CD4-positive, alpha-beta T cell treated with Interleukin-6 at 100 ng/mL for 8 hours (primary cell): Measurements from ENCODE around the gene GPR180.

Source experiments
- DNase-seq: peaks from one replicate; pipeline ENCODE4 v3.0.0-alpha.2; 2020; ENCODE audit warnings: mixed read lengths, low spot score

Gene GPR180

GRCh38 chr13:94656176-94656575 lies 54.5 kb downstream of the GPR180 start:
- DNase-seq = no peak

DNA sequence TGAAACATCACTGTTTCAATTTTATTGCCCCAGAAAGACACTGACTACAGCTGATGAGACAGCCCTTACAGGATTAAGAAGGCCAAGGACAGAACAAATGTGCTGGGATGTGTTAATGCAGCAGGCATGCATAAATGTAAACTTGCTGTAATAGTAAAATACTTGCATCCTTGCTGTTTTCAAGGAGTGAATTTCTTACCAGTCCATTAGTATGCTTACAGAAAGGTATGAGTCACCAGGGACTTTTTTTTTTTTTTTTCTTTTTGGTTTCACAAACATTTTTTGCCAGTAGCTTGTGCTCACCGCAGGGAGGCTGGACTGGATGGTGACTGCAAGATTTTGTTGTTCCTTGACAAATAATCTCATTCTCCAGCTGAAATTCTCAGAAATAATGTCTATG lies 55.1 kb downstream of the GPR180 start:
- no peak for DNase-seq

DNA sequence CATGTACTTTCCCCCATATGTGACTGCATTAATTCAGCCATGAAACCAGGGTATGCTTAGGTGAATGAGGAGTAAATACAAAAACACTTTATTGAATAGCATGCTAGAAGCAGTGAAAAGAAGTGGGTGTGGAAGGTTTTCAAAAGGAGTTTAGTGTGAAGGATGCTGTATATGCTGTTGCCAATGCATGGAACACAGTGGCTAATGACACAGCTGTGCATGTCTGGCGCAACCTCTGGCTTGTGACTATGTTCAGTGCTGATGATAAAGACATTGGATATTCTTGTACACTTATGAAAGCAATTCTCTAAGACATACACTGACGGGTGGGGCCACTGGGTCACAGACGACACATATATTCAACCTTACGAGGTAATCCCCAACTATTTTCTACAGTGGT lies 55.5 kb downstream of the GPR180 start:
- no peak for DNase-seq

GRCh38 chr13:94658926-94659597 lies 57.4 kb downstream of the GPR180 start:
- no peak for DNase-seq

DNA sequence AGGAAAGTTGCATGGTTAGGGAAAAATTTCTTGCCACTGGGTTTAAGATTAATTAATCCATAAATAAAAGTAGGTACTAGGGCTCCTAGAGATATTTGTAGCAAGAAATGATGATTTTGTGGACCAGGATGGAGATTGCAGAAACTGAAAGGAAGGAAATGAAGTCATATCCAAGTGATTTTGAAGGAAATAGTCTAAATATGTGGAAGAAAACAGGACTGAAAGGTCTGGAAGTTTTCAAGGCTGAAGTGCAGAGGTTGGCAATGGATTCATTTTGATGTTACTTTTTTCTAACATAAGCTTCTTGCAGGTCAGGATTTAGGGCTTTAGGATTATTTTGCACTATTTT lies 57.9 kb downstream of the GPR180 start:
- DNase-seq = no peak

GRCh38 chr13:94660695-94661326 lies 59.2 kb downstream of the GPR180 start:
- no peak for DNase-seq

GRCh38 chr13:94661406-94661805 lies 59.7 kb downstream of the GPR180 start:
- DNase-seq = no peak

GRCh38 chr13:94662274-94662945 lies 60.8 kb downstream of the GPR180 start:
- DNase-seq = no peak

DNA sequence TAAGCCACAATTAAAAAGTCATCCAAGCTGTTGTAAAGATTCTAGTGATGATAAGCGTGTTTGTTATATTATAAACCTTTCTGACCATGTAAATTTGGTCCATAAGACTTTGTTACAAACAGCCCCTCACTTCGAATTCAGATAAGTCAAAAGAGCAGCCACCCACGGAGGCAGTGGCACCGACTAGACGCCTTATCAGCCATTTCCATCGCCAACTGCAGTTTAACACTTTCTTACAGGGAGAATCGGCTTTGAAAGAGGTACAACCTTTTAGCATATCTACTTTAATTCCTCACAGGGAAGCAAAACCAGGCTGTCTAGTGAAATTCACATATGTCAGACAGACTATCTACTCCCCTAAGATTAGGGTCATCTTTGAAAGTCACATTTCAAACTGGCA lies 63.2 kb downstream of the GPR180 start:
- DNase-seq = no peak

DNA sequence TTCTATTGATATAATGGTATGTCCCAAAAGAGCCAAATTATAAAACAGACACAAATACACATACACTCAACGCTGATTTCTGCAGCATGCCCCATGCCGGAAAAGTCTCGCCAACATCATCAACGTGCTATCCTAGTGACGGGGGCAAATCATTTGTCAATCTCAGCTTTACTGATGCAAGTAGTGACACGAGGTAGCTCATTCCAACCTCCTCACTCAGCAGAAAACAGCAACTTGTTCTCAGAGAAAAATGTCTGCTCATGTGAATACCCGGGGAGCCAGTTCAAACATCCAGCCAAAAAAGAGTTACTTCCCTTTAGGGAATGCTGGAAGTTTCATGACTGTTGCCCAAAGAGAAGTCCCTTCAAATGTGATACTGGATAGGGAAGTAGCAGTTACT lies 64.4 kb downstream of the GPR180 start:
- DNase-seq = no peak

GRCh38 chr13:94667190-94667589 lies 65.5 kb downstream of the GPR180 start:
- no peak for DNase-seq

- no peak for DNase-seq
Observed at GRCh38 chr13:94672400-94672799, 70.7 kb downstream of the GPR180 start.

DNA sequence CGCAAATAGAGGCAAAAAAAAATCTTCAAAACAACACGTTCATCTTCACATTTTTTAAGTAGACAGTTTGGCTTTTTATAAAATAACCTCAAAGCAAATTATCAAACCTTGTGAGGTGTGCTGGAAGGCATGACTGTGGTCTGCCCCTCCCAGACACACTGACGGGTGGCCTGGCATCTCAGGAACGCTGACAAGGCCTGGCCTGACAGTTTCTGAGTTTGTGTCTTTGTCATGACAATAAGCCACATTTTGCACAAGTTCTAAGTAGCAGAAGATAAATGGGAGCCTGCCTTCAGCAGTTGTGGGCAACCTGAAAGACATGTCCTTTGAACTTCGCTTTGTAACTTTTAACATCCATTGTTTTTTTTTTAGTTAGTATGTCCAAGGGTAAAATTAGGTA lies 72.2 kb downstream of the GPR180 start:
- DNase-seq = no peak

DNA sequence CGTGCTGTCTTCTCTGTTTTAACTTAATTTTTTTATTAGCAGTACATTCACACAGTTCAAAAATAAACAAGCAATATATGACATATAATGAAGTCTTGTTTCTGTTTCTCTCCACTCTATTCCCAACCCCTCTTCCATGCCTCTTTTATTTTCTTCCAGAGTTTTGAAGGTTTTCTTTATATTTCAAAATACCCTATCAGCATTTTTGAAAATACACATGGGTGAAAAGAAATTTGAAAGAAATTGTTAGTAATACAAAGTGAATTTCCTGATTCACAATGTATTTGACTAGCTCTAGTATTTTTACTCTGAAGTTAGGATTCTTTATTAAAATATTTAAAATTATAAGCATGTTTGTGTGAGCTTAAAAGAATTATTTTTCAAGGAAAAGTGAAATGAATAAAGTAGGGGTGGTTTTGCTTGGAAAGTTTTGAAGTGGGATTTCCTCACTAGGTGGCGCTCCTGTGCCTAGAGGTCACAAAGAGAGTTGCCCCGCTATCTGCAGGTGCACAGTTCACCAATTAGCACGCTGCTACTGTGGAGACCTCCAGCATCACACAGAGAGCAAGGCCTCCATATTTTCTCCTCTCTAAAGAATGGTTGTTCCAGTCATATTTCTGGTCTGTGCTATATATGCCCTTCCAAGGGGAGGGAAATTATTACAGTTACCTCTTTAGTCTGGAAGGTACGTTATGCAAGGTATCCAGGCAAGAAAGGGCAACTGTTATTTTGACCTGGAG lies 73.1 kb downstream of the GPR180 start:
- DNase-seq = peak; percentile 17

DNA sequence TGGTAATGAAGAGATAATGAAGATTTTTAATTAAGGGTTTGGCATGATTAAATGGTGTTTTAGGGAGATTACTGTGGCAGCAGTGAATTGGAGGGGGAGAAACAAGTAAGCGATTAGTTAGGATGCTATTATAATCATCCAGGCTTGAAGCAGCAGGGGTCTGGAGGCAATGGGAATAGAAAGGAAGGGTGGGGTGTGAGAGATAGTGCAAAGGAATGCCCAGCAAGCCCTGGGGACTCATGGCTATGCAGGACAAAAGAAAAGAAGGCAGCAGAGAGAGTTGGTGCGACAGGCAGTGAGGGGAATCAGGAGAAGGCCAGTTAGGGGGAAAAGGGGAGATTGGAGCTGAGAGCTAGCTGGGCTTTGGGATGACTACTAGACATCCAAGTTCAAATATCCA lies 76.1 kb downstream of the GPR180 start:
- no peak for DNase-seq

GRCh38 chr13:94678845-94679244 lies 77.2 kb downstream of the GPR180 start:
- no peak for DNase-seq

- no peak for DNase-seq
Observed at GRCh38 chr13:94679614-94680013, 78.0 kb downstream of the GPR180 start.

GRCh38 chr13:94682229-94682628 lies 80.6 kb downstream of the GPR180 start:
- no peak for DNase-seq

GRCh38 chr13:94683409-94683808 lies 81.8 kb downstream of the GPR180 start:
- DNase-seq = no peak
